ENCODE data around the gene EPB41.

DNA sequence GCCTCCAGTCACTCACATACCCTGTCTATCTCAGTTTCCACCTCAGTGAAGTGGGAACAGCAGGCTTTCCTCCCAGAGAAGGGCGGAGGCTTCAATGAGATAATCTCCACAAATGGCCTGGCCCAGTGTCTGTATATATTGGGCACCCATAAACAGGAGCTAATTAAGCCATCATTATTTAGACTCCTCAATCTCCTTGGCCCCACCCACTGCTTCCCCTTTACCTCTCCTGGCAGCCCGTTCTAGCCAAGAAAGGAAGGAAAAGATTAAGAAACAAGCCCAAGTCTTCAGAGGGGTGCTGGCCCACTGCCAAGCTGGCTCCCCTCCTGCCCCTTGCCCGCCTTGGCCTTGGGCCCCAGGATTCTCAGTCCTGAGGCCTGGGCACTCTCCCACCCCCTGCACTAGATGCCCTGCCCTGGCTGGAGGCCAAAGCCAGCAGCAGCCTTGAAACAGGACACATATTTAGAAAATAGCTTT, 15.9 kb upstream of the EPB41 start:
- TF ChIP-seq, protein P1, sequence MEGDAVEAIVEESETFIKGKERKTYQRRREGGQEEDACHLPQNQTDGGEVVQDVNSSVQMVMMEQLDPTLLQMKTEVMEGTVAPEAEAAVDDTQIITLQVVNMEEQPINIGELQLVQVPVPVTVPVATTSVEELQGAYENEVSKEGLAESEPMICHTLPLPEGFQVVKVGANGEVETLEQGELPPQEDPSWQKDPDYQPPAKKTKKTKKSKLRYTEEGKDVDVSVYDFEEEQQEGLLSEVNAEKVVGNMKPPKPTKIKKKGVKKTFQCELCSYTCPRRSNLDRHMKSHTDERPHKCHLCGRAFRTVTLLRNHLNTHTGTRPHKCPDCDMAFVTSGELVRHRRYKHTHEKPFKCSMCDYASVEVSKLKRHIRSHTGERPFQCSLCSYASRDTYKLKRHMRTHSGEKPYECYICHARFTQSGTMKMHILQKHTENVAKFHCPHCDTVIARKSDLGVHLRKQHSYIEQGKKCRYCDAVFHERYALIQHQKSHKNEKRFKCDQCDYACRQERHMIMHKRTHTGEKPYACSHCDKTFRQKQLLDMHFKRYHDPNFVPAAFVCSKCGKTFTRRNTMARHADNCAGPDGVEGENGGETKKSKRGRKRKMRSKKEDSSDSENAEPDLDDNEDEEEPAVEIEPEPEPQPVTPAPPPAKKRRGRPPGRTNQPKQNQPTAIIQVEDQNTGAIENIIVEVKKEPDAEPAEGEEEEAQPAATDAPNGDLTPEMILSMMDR (conservative IDR thresholded peaks at IDR 0.05 in 1 of 2, IDR thresholded peaks at IDR 0.05 in 1 of 2; ENCODE audit: extremely low read depth in 1 of 2, insufficient read depth in 1 of 2, low read depth in 1 of 2, low read length in 2 of 2), result no peak
- TF ChIP-seq EZH2 (IDR thresholded peaks at IDR 0.05; ENCODE audit: borderline replicate concordance, low read length), result no peak

All from mammary epithelial cell (primary cell).